GM12878 (cell line): ENCODE results near the gene PAPLN. TPM values are rescaled to one million over a fixed set of nuclear protein-coding genes. Genes with fewer than 3 reads are reported as not detected.

Source experiments
- ATAC-seq: fragments of 200-7000 bp; cut with Tn5 transposase; 3 replicates; pipeline ENCODE4 v1.9.1; 2020; ENCODE audit warnings: mild to moderate bottlenecking, moderate library complexity
- BruUV-seq: library from RNA; stranded (reverse); fragments of 400-500 nt; replicated peaks from 2 replicates; lab custom pipeline; 2021; lab: Mats Ljungman, UMichigan
- CTCF ChIA-PET: fragments of 300-600 bp; sonication (Branson Sonifier 250); formaldehyde crosslinking; extraction: SDS; loops from one replicate; lab custom pipeline; 2021; ENCODE audit warnings: inconsistent platforms; lab: Yijun Ruan, JAX
- POLR2A ChIA-PET: fragments of 350-600 bp; formaldehyde crosslinking; extraction: SDS; loops from one replicate; lab custom pipeline; 2021; ENCODE audit warnings: inconsistent platforms; lab: Charles Lee
- RAD21 ChIA-PET: fragments of 300-600 bp; sonication (Branson Sonifier 250); formaldehyde crosslinking; loops from one replicate; lab custom pipeline; 2023; ENCODE audit warnings: antibody characterized with exemption; ENCODE audit not compliant: unreplicated experiment; lab: Charles Lee
- SMC1A ChIA-PET: fragments of 300-600 bp; sonication (Branson Sonifier 250); formaldehyde crosslinking; loops from one replicate; lab custom pipeline; 2023; ENCODE audit not compliant: unreplicated experiment, uncharacterized antibody; lab: Charles Lee
- DNase-seq: peaks from one replicate; pipeline ENCODE4 v3.0.0-alpha.2; 2011; ENCODE audit warnings: low read depth, low spot score
- FAIRE-seq: peaks from 3 replicates; lab custom pipeline; 2011; peaks lifted over from hg19 to GRCh38; lab: Jason Lieb, UNC
- H2AFZ ChIP-seq: 2 replicates; pipeline ENCODE4 v1.6.0; 2011; ENCODE audit warnings: low read depth, low read length, control low read depth; ENCODE audit not compliant: control insufficient read depth
- H3K27ac ChIP-seq: 2 replicates; pipeline ENCODE4 v1.5.1; 2011; ENCODE audit warnings: control low read depth; ENCODE audit not compliant: control insufficient read depth, insufficient read depth
- H3K27me3 ChIP-seq, 2 experiments: replicated peaks in 1 of 2; 2 replicates each; pipeline versions ENCODE4 v1.6.0 to v1.6.1; 2011; ENCODE audit warnings: low read length in 1 of 2; ENCODE audit not compliant: control insufficient read depth in 2 of 2, insufficient read depth in 2 of 2
- H3K36me3 ChIP-seq, 2 experiments: 2 replicates each; pipeline ENCODE4 v1.5.1; 2011; ENCODE audit warnings: low read length in 1 of 2; ENCODE audit not compliant: control insufficient read depth in 2 of 2, insufficient read depth in 2 of 2
- H3K4me1 ChIP-seq: 2 replicates; pipeline ENCODE4 v1.6.1; 2011; ENCODE audit warnings: mild to moderate bottlenecking, low read length, moderate library complexity, mixed read lengths; ENCODE audit not compliant: control insufficient read depth, insufficient read depth
- H3K4me2 ChIP-seq: 2 replicates; pipeline ENCODE4 v1.6.0; 2011; ENCODE audit warnings: control low read depth; ENCODE audit not compliant: control insufficient read depth, insufficient read depth
- H3K4me3 ChIP-seq: fragments of 200-600 bp; sonication (generic); 2 replicates; pipeline ENCODE4 v1.5.1; 2016
- H3K79me2 ChIP-seq: 2 replicates; pipeline ENCODE4 v1.6.0; 2011; ENCODE audit warnings: low read length; ENCODE audit not compliant: control insufficient read depth, insufficient read depth
- H3K9ac ChIP-seq: 2 replicates; pipeline ENCODE4 v1.8.0; 2011; ENCODE audit warnings: low read length, control low read depth, mixed read lengths; ENCODE audit not compliant: control insufficient read depth, insufficient read depth
- H3K9me3 ChIP-seq: replicated peaks from 3 replicates; pipeline ENCODE4 v1.5.1; 2011; ENCODE audit warnings: mild to moderate bottlenecking, low read length; ENCODE audit not compliant: control insufficient read depth, insufficient read depth
- H4K20me1 ChIP-seq: 2 replicates; pipeline ENCODE4 v1.6.0; 2011; ENCODE audit not compliant: control insufficient read depth, insufficient read depth
- ATF7 ChIP-seq: fragments of 450-650 bp; IDR thresholded peaks from 2 replicates; pipeline ENCODE4 v1.6.1; 2016; ENCODE audit warnings: low read depth, mild to moderate bottlenecking
- BCLAF1 ChIP-seq: fragments of 450-650 bp; IDR thresholded peaks from 2 replicates; pipeline ENCODE4 v1.6.1; 2017; ENCODE audit warnings: antibody characterized with exemption, mild to moderate bottlenecking, moderate library complexity
- CUX1 ChIP-seq: IDR thresholded peaks from 2 replicates; pipeline ENCODE4 v1.6.1; 2012; ENCODE audit warnings: improper control_type of control experiment, low read depth, low read length; ENCODE audit not compliant: insufficient replicate concordance
- HDGF ChIP-seq: fragments of 450-650 bp; IDR thresholded peaks from 2 replicates; pipeline ENCODE4 v1.6.1; 2016; ENCODE audit warnings: antibody characterized with exemption
- MEF2B ChIP-seq: fragments of 450-650 bp; IDR thresholded peaks from 2 replicates; pipeline ENCODE4 v1.6.1; 2018; ENCODE audit warnings: mild to moderate bottlenecking, moderate library complexity; ENCODE audit not compliant: partially characterized antibody, poor library complexity, severe bottlenecking
- STAT3 ChIP-seq: IDR thresholded peaks from 2 replicates; pipeline ENCODE4 v1.6.1; 2011; ENCODE audit warnings: low read depth, low read length, improper control_type of control experiment
- ZNF217 ChIP-seq: fragments of 450-650 bp; IDR thresholded peaks from 2 replicates; pipeline ENCODE4 v1.6.1; 2017; ENCODE audit warnings: antibody characterized with exemption, mild to moderate bottlenecking
- ZNF384 ChIP-seq: IDR thresholded peaks from 2 replicates; pipeline ENCODE4 v1.6.1; 2012; ENCODE audit warnings: low read depth, mild to moderate bottlenecking, low read length, improper control_type of control experiment, borderline replicate concordance
- WGBS: methylation state at CpG from one replicate; pipeline ENCODE4 v1.1.6; 2016; ENCODE audit warnings: low lambda C conversion rate; ENCODE audit not compliant: insufficient replicate concordance, insufficient coverage; ENCODE audit errors: missing lambda C conversion rate; 5-methylcytosine and 5-hydroxymethylcytosine counted together
- in situ Hi-C: fragments of 300-500 bp; cut with MboI; formaldehyde crosslinking; loops from 9 replicates; pipeline ENCODE4 v1.14.3; 2018; ENCODE audit warnings: mixed read lengths
- intact Hi-C: fragments of 100-400 bp; cut with micrococcal nuclease; formaldehyde crosslinking; loops from one replicate; pipeline ENCODE4 v1.14.2; 2022; ENCODE audit not compliant: unreplicated experiment
- polyA plus RNA-seq, 11 experiments: library from polyadenylated mRNA; depleted of rRNA in 4 of 11; unstranded in 6 of 11; stranded (reverse) in 5 of 11; fragments of >200 nt; fragmentation: Nextera tagmentation in 4 of 11; fragmentation: Illumina TruSeq in 1 of 11; extraction: Ambion mirVana in 4 of 11; extraction: Trizol in 1 of 11; gene quantifications; 1 replicate in 1 of 11; 2 replicates in 10 of 11; pipeline versions ENCODE4 v1.2.1 to v1.2.3, GENCODE V29; 2011 to 2016; ENCODE audit warnings: inconsistent platforms in 2 of 11, missing spikeins in 2 of 11, low read depth in 1 of 11
- total RNA-seq, 4 experiments: library from RNA; depleted of rRNA in 3 of 4; stranded (reverse); fragments of >200 nt in 3 of 4; fragmentation: Illumina TruSeq in 1 of 4; extraction: Trizol in 1 of 4; gene quantifications; 2 replicates each; pipeline versions ENCODE4 v1.2.1 to v1.2.3, GENCODE V29; 2013 to 2021
- TF ChIP-seq, protein P1 (sequence below): IDR thresholded peaks from 2 replicates; pipeline ENCODE4 v1.6.1; 2011; ENCODE audit warnings: mild to moderate bottlenecking, low read depth, low read length, moderate library complexity; ENCODE audit not compliant: insufficient replicate concordance

Gene PAPLN
- total and polyA plus RNA-seq, 10 of the 15 experiments (the other 5 are each of a cell fraction or from before 2014, with no cell fraction given): 1.8 to 19.8 (median 7.4) TPM

DNA sequence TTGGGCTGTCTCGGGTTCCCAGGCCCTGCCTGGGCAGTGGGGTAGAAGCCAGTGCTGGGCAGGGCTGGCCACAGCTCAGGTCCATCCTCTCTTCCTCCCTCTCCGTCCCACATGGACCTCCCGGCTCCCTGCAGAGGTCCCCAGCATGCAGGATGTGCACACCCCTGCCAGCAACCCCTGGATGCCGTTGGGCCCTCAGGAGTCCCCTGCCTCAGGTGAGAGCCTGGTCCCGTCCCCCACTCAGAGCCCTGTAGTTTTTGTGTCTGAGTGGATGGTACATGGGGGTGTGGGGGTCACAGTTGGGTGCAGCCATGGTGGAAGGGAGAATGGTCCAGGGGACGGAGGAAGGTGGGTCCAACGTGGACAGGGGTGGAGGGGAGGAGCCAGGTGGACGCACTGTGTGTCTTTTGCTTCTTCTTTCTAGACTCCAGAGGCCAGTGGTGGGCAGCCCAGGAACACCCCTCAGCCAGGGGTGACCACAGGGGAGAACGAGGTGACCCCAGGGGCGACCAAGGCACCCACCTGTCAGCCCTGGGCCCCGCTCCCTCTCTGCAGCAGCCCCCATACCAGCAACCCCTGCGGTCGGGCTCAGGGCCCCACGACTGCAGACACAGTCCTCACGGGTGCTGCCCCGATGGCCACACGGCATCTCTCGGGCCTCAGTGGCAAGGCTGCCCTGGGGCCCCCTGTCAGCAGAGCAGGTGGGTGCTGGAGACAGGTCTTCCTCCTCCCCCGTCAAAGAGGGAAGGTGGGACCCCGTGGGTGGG, 21.7 kb downstream of the PAPLN start:
- no peak for ATAC-seq
- intact Hi-C loops (no loop called here), in situ Hi-C loops (no loop called here)
- H4K20me1 ChIP-seq: no peaks in the 10 kb centered on the region
- H3K79me2 ChIP-seq: no peaks in the 10 kb centered on the region
- CTCF ChIA-PET: no interaction called here
- 63% methylated on average over 18 of the region's 20 CpGs for WGBS
- DNase-seq: no peak
- SMC1A ChIA-PET: no interaction called here
- H3K36me3 ChIP-seq: no peaks in the 10 kb centered on the region
- H2AFZ ChIP-seq: no peak overlapping the region
- no TSS peak for BruUV-seq
- no peak overlapping the region for H3K4me3 ChIP-seq
- no peak overlapping the region for H3K4me2 ChIP-seq
- POLR2A ChIA-PET: no interaction called here
- TF ChIP-seq ZNF217 (no peak), STAT3 (no peak), HDGF (no peak), CUX1 (no peak), ATF7 (no peak), ZNF384 (no peak), MEF2B (no peak), BCLAF1 (no peak)
- TF ChIP-seq, protein P1, sequence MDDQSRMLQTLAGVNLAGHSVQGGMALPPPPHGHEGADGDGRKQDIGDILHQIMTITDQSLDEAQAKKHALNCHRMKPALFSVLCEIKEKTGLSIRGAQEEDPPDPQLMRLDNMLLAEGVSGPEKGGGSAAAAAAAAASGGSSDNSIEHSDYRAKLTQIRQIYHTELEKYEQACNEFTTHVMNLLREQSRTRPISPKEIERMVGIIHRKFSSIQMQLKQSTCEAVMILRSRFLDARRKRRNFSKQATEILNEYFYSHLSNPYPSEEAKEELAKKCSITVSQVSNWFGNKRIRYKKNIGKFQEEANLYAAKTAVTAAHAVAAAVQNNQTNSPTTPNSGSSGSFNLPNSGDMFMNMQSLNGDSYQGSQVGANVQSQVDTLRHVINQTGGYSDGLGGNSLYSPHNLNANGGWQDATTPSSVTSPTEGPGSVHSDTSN: no peak
- H3K9me3 ChIP-seq: no peaks in the 10 kb centered on the region
- no peak for FAIRE-seq
- no peak overlapping the region for H3K27ac ChIP-seq
- no peaks in the 10 kb centered on the region for H3K27me3 ChIP-seq
- no peaks in the 10 kb centered on the region; the same call in 1 of the 2 replicates for H3K4me1 ChIP-seq
- H3K9ac ChIP-seq: no peak overlapping the region
- RAD21 ChIA-PET: no interaction called here
